ENCODE measurements around the gene ABLIM2.

Gene ABLIM2

GRCh38 chr4:8173492-8174242 is 15.1 kb upstream of the ABLIM2 start:
- DNase-seq = no peak

- peak; percentile 29 to 41 for DNase-seq
These were observed 13.6 kb upstream of the ABLIM2 start for GRCh38 chr4:8171984-8172924.

GRCh38 chr4:8171266-8171665 is 12.7 kb upstream of the ABLIM2 start:
- DNase-seq = no peak

- no peak for DNase-seq
These were observed 11.7 kb upstream of the ABLIM2 start for GRCh38 chr4:8170341-8170740.

DNA sequence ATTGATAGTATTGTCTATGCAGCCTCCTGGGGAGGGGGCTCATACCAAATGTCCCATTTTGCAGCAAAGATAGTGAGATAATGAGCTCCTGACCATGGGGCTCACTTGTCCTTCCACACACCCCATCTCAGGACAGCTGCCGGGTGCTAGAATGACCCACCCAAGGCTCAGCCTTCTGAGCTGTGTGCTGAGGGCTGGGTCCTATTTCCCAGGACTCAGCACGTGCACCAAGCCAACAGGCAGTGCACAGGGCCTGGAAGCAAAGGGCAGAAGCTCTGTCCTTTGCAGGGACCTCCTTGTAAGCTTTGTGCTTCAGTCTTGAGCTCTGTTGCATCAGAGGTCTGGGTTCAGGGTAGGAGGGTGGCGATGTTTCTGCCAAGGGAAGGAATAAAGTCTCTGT is 11.2 kb upstream of the ABLIM2 start:
- DNase-seq = no peak

- no peak for DNase-seq
These were observed 10.4 kb upstream of the ABLIM2 start for GRCh38 chr4:8168832-8169598.

GRCh38 chr4:8168232-8168631 is 9.6 kb upstream of the ABLIM2 start:
- DNase-seq = no peak

DNA sequence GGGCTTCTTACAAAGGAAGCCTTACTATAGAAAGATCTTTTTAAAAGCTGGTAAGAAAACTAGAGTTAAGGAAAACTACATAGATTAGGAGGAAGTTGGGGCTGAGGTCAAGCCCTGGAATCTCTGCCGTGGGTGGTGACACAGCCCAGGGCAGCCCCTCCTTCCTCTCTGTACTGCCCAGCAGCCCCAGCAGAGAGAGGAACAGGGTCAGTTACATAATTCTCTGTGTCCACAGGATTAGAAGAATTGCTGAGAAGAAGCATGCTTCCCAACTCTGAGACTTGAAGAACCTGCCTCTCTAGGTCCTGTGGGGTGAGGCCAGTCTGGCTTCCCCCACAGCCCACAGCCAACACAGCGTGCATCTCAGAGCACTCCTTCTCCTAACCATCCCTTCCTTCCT is 9.2 kb upstream of the ABLIM2 start:
- no peak for DNase-seq

GRCh38 chr4:8167291-8167690 is 8.7 kb upstream of the ABLIM2 start:
- no peak for DNase-seq

GRCh38 chr4:8165374-8165896 is 6.8 kb upstream of the ABLIM2 start:
- DNase-seq = no peak

DNA sequence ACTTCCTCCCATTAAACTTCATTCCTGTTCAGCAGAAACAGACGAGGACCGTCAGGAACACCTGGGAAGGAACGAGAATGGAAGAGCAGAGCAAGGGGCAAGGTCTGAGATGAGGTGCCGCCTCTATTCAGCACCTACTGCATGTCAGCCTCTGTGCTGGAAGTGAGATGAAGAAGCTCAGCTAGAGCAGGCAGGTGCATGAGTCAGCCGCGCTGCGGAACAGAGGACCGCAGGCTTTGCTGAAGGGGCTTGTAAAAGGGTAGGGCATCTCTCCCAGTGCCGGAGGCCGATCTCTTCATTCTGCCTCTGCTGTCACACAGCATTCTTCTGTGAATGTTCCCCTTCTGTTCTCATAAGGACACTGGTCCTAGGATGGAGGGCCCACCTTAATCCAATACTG is 6.1 kb upstream of the ABLIM2 start:
- DNase-seq = no peak

DNA sequence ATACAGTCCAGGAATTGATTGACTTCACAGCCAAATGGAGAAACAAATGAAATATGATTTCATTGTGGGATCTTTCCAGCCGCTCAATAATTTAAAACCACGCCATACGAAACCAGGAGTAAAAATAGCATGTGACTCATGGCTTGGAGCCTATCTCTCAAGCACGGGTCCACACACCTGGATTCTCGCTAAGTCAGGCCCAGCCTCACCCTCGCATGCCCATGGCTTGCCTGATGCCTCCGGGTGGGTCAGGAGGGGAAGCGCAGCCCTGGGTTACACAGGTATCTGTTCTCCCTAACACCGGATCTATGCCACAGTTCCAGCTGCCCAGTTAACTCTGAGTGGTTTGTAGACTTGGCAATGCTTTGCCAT is 5.6 kb upstream of the ABLIM2 start:
- DNase-seq = no peak

- no peak for DNase-seq
These were observed 5.0 kb upstream of the ABLIM2 start for GRCh38 chr4:8163436-8164193.

- no peak for DNase-seq
These were observed 4.4 kb upstream of the ABLIM2 start for GRCh38 chr4:8163026-8163425.

DNA sequence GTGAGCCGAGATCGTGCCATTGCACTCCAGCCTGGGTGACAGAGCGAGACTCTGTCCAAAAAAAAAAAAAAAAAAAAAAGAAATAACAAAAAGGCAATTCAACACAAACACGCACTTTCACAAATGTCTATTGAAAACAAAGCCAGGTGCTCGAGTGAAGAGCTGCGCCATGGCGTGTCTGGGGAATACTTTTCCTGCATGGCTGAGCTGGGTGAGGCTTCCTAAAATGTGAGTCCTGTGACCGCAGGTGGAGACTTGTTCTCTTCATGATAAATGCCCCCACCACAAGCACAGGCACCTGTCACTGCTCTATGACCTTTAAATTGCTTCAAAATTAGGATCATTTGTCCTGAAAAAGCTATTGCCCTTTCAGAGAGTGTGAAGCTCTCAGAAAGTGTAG is 4.0 kb upstream of the ABLIM2 start:
- DNase-seq = no peak

- DNase-seq = no peak
These were observed 2.0 kb upstream of the ABLIM2 start for GRCh38 chr4:8160572-8160971.

GRCh38 chr4:8160233-8160560 is 1.6 kb upstream of the ABLIM2 start:
- DNase-seq = no peak

DNA sequence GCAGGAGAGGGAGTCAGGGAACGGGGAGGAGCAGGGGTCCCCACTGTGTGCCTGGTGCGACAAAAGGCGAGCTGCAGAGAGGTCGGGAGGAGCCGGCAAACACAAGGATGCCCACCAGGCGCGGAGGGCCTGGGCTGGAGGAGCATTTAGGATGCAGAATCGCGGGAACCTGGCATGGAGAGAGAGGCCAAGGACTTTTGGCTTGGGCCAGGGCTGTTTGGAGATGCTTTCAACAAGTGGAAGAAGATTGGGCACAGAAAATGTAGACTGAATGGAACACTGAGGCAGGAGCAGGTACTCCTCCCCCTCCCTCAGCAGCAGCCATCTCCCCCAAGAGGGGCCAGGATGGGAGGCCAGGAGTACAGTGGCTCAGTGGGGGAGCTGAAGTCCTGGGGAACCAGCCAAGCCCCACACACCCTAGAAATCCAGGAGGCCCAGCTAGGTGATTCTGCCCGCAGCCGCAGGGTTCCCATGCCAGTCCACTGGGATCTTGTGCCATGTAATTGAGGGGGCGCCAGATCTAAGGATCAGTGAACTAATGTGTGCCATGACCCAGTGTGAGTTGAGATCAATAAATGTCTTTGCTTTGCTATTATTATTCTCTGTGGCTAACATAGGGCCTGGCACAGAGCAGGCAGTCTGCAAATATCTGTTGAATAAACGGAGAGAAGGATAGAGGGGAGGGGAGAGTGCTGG is 1.1 kb upstream of the ABLIM2 start:
- DNase-seq = no peak

DNA sequence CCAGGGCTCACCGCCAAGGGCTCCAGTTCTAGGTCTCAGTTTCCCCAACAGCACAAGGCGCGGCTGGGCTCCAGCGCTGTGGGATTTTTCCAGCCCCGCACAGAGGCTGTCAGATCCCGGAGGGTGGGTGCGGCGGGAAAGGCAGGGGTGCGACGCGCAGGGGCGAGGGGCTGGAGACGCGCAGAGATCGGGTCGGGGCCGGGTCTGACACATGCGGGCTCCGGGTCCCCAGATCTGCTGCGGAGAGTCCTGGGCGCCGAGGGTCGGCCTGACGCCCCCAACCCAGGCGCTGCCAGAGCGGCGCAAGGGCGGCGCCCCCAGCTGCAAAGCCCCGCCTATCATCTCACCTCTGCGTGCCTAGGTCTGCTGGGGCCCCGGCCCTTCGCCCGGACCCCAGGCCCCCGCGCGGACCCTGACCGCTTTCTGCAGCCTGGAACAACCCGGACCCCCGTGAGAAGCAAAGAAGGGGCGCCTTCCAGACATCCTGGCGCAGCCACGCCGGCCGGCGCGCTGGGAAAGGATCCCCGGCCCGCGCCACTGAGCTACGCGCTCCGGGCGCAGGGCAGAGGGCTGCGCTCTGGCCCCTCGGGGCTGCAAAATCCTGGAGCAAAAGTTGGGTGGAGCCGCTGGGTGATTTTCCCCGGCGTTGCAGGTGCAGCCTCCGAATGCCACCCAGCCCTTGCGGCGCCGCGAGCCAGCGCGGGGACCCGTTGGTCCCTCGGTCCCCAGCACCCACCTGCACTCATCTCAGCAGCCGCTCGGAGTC is 486 bp downstream of the ABLIM2 start:
- DNase-seq = no peak

- no peak for DNase-seq
These were observed 1.1 kb downstream of the ABLIM2 start for GRCh38 chr4:8157496-8157895.

DNA sequence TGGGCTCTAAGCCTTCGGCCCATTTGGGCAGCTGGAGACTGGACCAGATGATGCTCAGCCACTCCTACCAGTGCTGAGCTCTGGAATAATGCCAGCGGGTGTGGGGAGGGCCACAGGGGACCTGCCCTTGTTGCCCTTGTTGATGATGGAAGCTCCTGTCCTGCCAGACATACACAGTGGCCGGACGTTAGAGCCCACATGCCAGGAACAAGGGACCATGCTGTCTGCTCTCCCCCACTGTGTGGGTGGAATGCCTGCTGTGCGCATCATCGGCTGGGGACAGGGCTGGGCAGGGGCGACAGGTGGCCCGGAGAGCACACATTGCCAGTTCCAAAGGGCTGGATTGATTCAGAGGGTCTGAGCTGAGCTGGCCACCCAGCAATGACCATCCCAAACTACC is 2.0 kb downstream of the ABLIM2 start:
- no peak for DNase-seq
